ENCODE measurements around the gene BSG.

- no peak for TF ChIP-seq CTCF (IDR thresholded peaks at IDR 0.05)
- no peak for TF ChIP-seq POLR2A (IDR thresholded peaks at IDR 0.05)
These were observed 47.9 kb downstream of the BSG start for GRCh38 chr19:620166-620862.

All from heart left ventricle (tissue), 13 donors.